ENCODE data around the gene KIF1A. TPM values are rescaled to one million over a fixed set of nuclear protein-coding genes. Genes with fewer than 3 reads are reported as not detected.

The KIF1A gene
- total RNA-seq, 2 experiments from 2014 or later: 9.0 to 10.2 TPM

GRCh38 chr2:240814946-240815760 is 4.9 kb downstream of the KIF1A start:
- H3K4me3 Mint-ChIP-seq: no peak overlapping the region
- ATAC-seq (no peak), DNase-seq (no peak)
- ChIA-PET CTCF (no interaction called here), POLR2A (no interaction called here)
- TF ChIP-seq CTCF (IDR thresholded peaks at IDR 0.05): no peak
- H3K27ac Mint-ChIP-seq: no peak overlapping the region
- H3K36me3 Mint-ChIP-seq (ENCODE audit: low read depth): no peaks in the 10 kb centered on the region
- H3K4me1 Mint-ChIP-seq (ENCODE audit: low read depth): peaks cover 4% of the 10 kb centered on the region
- peaks cover 3% of the 10 kb centered on the region for H3K9me3 Mint-ChIP-seq
- intact Hi-C loops (cut with micrococcal nuclease): no loop called here
- peaks cover 13% of the 10 kb centered on the region for H3K27me3 Mint-ChIP-seq

GRCh38 chr2:240814280-240814679 is 5.7 kb downstream of the KIF1A start:
- no peak for ATAC-seq
- no peaks in the 10 kb centered on the region for H3K36me3 Mint-ChIP-seq (ENCODE audit: low read depth)

GRCh38 chr2:240813231-240813921 is 6.6 kb downstream of the KIF1A start:
- no peak for TF ChIP-seq CTCF (IDR thresholded peaks at IDR 0.05)
- no peaks in the 10 kb centered on the region for H3K36me3 Mint-ChIP-seq (ENCODE audit: low read depth)
- POLR2A ChIA-PET: no interaction called here
- DNase-seq (no peak), ATAC-seq (no peak)
- H3K4me3 Mint-ChIP-seq: no peak overlapping the region
- peaks cover 1% of the 10 kb centered on the region for H3K4me1 Mint-ChIP-seq (ENCODE audit: low read depth)
- H3K27ac Mint-ChIP-seq: no peak overlapping the region
- intact Hi-C loops (cut with micrococcal nuclease): no loop called here
- peaks cover 3% of the 10 kb centered on the region for H3K9me3 Mint-ChIP-seq
- peaks cover 13% of the 10 kb centered on the region for H3K27me3 Mint-ChIP-seq
- CTCF ChIA-PET: no interaction called here

More at GRCh38 chr2:240814280-240814679, 5.7 kb downstream of the KIF1A start:
- ChIA-PET CTCF (no interaction called here), POLR2A (no interaction called here)
- no peak for DNase-seq
- Mint-ChIP-seq H3K9me3 (peaks cover 3% of the 10 kb centered on the region), H3K27me3 (peaks cover 14% of the 10 kb centered on the region), H3K27ac (no peak overlapping the region), H3K4me1 (ENCODE audit: low read depth) (peaks cover 4% of the 10 kb centered on the region), H3K4me3 (no peak overlapping the region)
- intact Hi-C loops (cut with micrococcal nuclease): no loop called here
- no peak for TF ChIP-seq CTCF (IDR thresholded peaks at IDR 0.05)

DNA sequence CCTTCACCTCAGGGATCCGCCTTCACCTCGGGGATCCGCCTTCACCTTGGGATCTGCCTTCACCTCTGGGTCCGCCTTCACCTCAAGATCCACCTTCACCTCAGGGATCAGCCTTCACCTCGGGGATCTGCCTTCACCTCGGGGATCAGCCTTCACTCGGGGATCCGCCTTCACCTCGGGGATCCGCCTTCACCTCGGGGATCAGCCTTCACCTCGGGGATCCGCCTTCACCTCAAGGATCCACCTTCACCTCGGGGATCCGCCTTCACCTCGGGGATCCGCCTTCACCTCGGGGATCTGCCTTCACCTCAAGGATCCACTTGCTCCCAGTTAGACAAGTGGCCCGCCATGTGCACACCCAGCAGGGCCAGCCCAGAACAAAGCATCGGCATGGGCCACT is 7.3 kb downstream of the KIF1A start:
- CTCF ChIA-PET: no interaction called here
- H3K27ac Mint-ChIP-seq: no peak overlapping the region
- DNase-seq (no peak), ATAC-seq (no peak)
- H3K4me3 Mint-ChIP-seq: no peak overlapping the region
- H3K4me1 Mint-ChIP-seq (ENCODE audit: low read depth): no peaks in the 10 kb centered on the region
- peaks cover 3% of the 10 kb centered on the region for H3K9me3 Mint-ChIP-seq
- intact Hi-C loops (cut with micrococcal nuclease): no loop called here
- H3K36me3 Mint-ChIP-seq (ENCODE audit: low read depth): no peaks in the 10 kb centered on the region
- H3K27me3 Mint-ChIP-seq: peaks cover 11% of the 10 kb centered on the region
- TF ChIP-seq CTCF (IDR thresholded peaks at IDR 0.05): no peak
- POLR2A ChIA-PET: no interaction called here

GRCh38 chr2:240812301-240812680 is 7.7 kb downstream of the KIF1A start:
- DNase-seq: no peak
- H3K9me3 Mint-ChIP-seq: peaks cover 3% of the 10 kb centered on the region
- ATAC-seq: no peak
- H3K36me3 Mint-ChIP-seq (ENCODE audit: low read depth): no peaks in the 10 kb centered on the region
- no peak overlapping the region for H3K4me3 Mint-ChIP-seq
- H3K4me1 Mint-ChIP-seq (ENCODE audit: low read depth): no peaks in the 10 kb centered on the region
- POLR2A ChIA-PET: no interaction called here
- CTCF ChIA-PET: no interaction called here
- intact Hi-C loops (cut with micrococcal nuclease): no loop called here
- peaks cover 8% of the 10 kb centered on the region for H3K27me3 Mint-ChIP-seq
- TF ChIP-seq CTCF (IDR thresholded peaks at IDR 0.05): no peak
- H3K27ac Mint-ChIP-seq: no peak overlapping the region
